Left ventricle myocardium superior (tissue), 1 donor: ENCODE data around the gene LYPD4. TPM values are rescaled to one million over a fixed set of nuclear protein-coding genes. Genes with fewer than 3 reads are reported as not detected.
A peak's percentile ranks its signal among the peaks of the same experiment; 100 is the strongest.

Experiments used
- ATAC-seq: fragments of 200-7000 bp; cut with Tn5 transposase; one replicate; pipeline ENCODE4 v1.9.1; 2020; ENCODE audit warnings: mild to moderate bottlenecking, moderate library complexity
- DNase-seq: peaks from one replicate; pipeline ENCODE4 v3.0.0-alpha.2; 2020
- intact Hi-C: fragments of 100-400 bp; cut with micrococcal nuclease; formaldehyde crosslinking; loops from one replicate; pipeline ENCODE4 v1.11.0; 2022
- total RNA-seq: library from RNA; stranded (reverse); fragmentation: NEBNext Ultra II Directional; extraction: Animal tissue kit (Norgen Biotek cat#: 25700); gene quantifications from one replicate; pipeline ENCODE4 v1.2.1, GENCODE V29; 2021
- donor health status: DM: no; HTN: yes; CAD: no; lungs with severe emphysema.

The LYPD4 gene
- total RNA-seq, 1 donor from 2014 or later = not detected

DNA sequence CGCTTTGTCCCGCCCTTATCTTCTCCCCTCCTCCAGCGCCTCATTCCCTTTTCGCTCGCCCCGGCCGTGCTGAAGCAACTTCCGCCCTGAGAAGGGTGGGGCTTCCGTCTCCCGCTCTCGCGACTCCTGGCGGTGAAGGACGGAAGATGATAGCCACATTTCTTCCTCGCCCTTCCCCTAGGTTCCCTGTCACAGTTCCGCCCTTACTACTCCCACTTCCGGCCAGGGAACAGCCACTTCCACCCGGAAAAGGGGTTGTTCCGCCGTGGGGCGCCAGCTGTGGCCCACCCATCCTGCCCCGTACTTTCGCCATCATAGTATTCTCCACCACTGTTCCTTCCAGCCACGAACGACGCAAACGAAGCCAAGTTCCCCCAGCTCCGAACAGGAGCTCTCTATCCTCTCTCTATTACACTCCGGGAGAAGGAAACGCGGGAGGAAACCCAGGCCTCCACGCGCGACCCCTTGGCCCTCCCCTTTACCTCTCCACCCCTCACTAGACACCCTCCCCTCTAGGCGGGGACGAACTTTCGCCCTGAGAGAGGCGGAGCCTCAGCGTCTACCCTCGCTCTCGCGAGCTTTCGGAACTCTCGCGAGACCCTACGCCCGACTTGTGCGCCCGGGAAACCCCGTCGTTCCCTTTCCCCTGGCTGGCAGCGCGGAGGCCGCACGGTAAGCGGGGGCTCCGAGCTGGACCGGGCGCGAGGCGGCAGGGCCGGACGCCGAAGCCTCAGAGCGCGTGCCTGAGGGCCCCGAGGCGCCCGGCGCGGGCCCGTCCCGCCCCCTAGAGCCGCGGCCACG, 15.3 kb upstream of the LYPD4 start, which contains the start of gene RPS19:
Gene RPS19, plus strand, starts transcription at position 638 of the 801 bp plus-strand sequence. CDS start 520 bp downstream, outside the sequence.
- intact Hi-C loops = no loop called here
- ATAC-seq (peak; percentile 95), DNase-seq (peak; percentile 99)

DNA sequence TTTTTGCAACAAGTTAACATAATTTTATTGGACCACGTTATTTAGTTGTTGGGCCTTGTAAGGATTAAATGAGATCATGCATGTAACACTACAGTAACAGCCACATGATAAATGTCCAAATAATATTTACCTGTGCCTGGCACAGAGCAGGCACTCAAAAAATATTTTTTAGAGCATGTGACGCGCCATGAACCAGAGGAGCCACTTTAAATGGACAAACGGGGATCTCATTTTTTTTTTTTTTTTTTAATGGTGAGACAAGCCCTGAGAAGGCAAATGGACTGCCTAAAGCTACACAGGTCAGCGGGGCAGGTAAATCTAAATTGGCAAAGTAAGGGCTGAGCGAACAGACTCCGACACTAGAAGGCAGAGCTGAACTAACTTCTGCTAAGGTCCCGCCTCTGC, 14.7 kb upstream of the LYPD4 start:
- intact Hi-C loops = no loop called here
- DNase-seq (no peak), ATAC-seq (no peak)

DNA sequence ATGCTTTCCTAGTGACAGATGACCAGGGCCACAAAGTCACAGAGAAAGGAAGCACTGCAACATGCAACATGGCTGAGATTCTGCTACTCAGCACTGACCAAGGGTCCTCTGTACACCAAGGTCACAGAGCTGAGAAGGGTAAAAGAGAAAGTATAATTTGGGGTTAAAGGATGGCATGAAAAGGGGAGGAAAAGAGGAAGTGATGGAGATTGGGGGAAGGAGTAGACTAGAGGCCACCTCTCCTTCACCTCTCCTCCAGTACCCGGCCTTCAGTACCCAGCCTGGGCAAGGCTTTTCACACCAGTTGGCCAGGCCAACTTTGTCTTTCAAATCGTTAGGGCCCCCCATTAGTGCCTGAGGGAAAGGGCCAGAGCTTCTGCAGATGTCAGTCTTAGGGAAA, 9.3 kb upstream of the LYPD4 start:
- no peak for ATAC-seq
- DNase-seq = no peak
- intact Hi-C loops = no loop called here

DNA sequence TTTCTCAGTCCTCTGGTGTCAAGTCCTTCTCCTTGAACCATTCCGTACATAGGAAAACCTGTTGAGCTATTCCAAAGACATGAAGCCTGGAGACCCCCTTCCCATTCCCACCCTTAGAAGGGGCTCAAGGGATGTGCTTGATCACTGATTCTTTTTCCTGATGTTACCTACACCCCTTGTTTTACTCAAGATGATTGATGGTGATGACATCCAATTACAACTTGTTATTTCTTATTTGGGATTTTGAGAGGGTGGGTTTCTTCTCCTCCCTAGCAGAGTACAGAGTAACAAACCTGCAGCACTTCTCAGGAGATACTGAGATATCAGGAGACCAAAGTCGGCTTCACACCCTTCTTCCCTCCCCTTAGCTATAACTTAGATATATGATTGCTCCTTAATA, 8.9 kb upstream of the LYPD4 start:
- intact Hi-C loops = no loop called here
- ATAC-seq (no peak), DNase-seq (no peak)

DNA sequence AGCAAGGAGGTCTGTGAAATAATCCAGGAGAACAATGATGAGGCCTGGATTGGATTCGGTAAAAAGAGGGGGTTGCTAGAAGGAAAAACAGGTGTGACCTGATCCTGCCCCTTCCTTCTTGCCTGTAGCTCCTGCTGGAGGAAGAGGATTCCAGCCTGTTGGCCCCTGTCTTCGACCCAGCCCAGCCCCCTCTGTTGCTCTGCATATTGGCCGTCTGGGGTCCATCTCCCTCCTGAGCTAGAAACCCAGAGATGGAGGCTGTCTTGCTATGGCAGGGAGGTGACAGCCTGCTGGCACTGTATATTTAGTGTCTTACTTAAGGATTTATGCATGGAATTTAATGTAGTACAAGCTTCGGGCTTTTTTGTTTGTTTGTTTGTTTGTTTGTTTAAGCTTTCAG, 7.0 kb upstream of the LYPD4 start:
- intact Hi-C loops = no loop called here
- no peak for DNase-seq
- no peak for ATAC-seq

DNA sequence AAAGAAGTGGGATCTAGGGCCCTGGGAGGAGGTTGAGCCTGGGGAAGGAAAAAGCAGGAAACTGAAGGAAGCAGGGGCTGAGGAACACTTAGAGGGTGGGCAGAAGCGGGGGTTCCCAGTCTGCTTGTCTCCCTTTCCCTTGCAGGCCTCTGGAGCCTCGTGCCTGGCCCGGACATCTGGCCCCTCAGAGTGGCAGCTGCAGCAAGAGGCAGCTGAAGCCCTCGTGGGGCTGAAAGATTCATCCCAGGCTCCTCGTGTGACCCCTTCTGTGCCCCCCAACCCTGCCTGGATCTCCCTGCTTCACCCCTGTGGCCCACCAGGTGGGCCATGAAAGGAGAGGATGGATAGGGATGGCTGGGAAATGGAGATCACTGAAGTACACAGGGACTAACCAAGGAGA, 5.9 kb upstream of the LYPD4 start:
- ATAC-seq = no peak
- DNase-seq = no peak
- intact Hi-C loops = no loop called here

DNA sequence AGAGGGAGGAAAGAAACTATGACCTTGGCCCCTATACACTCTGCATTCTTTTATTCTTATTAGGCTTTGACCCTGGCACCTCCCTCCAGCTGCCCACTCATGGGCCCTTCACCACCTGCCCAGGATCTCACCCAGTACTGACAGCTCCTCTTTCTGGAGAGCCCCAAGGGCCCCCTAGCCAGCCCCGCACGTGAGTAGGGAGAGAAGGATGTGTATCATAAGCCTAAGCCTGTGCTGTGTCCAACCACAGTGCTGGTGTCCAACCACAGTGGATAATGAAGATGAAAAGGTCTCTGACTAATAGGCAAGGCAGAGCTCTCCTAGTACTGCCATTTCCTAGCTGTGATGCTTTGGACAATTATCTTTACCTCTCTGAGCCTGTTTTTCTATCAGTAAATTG, 4.6 kb upstream of the LYPD4 start:
- DNase-seq (no peak), ATAC-seq (no peak)
- intact Hi-C loops = no loop called here

DNA sequence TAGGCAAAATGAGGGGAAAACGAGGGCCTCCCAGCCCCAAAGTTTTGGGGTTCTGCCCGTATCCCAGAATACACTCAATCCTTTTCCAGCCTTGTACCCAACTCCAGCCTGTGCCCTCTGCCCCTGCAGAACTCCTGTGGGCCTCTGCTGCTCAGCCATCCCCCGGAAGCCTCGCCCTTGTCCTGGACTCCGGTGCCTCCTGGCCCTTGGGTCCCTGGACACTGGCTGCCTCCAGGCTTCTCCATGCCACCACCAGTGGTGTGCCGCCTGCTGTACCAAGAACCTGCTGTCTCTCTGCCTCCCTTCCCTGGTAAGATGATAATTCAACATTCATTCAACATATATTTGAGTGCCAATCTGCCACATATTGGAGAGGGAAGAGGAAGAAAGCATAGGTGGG, 4.2 kb upstream of the LYPD4 start:
- intact Hi-C loops = no loop called here
- ATAC-seq = no peak
- DNase-seq = no peak

DNA sequence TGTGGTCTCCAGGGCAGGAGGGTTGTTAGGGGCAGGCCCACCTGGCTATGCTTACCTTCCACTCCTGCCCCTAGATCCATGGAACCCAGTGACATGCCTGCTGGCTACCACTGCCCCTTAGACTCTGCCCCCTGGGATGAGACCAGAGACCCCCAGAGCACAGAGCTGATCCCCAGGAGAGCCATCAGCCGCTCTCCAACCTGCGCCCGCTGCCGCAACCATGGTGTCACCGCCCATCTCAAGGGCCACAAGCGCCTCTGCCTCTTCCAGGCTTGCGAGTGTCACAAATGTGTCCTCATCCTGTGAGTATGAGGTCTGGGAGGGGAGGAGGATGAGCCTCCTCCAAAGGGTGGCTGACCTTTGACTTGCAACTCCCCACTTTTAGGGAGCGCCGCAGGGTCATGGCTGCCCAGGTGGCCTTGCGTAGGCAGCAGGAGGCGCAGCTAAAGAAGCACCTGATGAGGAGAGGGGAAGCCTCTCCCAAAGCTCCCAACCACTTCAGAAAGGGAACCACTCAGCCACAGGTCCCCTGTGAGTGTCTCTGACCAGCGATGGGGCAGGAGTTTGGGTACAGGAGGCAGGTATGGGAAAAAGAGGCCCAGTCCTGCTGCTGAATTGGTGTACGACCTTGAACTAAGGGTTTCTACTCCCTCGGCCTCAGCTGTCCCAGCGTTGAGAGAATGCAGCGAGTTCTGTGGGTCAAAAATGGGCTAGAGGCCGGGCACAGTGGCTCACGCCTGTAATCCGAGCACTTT, 3.0 kb upstream of the LYPD4 start:
- intact Hi-C loops = no loop called here
- ATAC-seq = no peak
- no peak for DNase-seq

DNA sequence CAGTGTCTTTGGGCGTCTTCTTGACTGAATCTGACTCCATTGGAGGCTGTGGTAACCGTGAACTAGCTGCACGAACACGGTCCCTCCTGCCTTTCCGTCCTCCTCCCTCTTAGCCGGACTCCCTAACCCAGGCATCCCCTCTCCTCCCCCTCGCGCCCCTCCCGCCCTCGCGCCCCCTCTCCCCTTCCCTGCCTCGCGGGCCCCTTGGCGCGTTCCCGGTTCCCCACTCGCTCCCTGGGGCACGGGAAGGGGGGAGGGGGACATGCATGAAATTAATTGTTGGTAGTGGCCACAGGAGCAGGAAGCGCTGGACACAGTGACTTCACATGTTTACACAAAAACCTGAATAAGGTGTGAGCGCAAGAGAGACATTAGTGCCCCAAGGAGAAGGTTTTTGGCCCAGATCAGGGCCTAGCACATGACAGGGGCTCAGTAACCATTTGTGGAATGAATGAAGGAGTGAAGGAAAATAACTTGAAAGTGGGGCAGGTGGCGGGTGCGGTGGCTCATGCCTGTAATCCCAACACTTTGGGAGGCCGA, 638 bp upstream of the LYPD4 start:
- intact Hi-C loops = no loop called here
- ATAC-seq (no peak), DNase-seq (no peak)

DNA sequence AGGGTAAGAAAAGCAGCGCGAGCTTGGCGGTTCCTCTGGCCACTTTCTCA, 343 bp upstream of the LYPD4 start, which contains the start of gene DMRTC2:
Gene DMRTC2, plus strand, starts transcription at position 42 of the 50 bp plus-strand sequence. CDS start 2,387 bp downstream, outside the sequence.
- no peak for DNase-seq
- intact Hi-C loops = no loop called here
- ATAC-seq = no peak

DNA sequence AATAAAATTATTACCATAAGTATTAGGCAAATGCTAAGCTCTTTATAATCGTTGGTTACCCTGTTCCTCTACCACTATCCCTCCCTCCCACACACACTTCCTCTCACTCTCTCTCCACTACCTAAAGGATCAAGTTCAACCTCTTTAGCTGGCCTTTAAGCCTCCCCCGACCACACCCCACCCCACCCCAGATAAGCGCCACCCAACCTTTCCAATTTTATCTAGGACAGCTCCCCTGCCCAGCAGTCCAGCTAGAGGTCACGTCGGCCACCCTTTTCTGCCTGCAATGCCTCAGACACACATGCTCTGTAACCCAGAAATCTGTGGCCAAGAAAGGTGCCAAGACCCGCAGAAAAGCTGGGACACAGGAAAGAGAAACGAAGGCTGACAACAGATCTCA, 1.1 kb downstream of the LYPD4 start:
- ATAC-seq (no peak), DNase-seq (no peak)
- intact Hi-C loops = no loop called here

DNA sequence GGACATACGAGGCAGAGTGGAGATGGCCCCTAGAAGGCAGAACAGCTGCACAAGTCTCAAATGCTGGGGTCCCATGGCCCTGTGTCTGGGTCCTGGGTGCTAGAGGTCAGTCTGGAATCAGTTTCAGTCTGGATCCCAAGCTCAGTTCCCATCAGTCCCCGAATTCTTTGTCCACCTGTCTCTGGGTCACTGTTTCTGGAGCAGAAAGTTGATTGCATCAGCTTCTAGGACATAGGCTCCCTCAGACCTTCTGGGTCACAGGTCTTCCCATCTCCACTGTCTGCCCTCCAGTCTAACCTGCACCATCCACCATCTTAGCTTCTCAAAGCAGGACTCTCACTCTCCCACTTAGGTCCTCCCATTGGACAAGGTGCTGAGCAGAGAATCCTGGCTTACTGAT, 5.3 kb downstream of the LYPD4 start:
- DNase-seq (no peak), ATAC-seq (no peak)
- intact Hi-C loops = no loop called here

DNA sequence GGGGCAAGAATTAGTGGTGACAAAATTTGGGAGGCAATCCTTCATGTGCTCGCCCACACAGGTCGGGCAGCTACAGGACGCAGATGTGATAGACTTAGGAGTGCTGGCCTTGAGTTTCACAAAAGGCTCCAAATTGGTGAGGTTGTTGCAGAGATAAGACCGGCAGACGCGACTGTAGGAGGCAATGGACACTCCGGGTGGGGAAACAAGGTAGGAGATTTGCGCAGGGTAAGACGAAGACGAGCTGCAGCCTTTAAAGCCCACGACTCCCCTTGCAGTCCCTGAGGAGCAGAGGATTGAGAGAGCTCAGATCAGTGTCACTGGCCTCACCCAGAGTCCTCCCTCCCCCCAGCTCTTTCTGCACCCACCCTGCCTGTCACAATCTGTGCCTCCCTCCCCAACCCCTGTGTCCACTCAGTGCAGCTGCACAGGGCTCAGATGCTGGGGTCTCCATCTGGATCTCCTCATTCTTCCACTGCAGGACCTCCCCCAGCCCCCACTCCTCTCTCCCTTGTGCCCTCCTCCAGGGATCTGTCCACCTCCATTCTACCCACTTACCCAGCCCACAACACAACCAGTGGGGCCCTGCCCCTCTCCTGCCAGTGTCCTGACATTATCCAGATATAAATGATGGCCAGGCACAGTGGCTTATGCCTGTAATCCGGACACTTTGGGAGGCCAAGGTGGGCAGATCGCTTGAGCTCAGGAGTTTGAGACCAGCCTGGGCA, 6.3 kb downstream of the LYPD4 start:
- ATAC-seq (no peak), DNase-seq (no peak)
- intact Hi-C loops = no loop called here

DNA sequence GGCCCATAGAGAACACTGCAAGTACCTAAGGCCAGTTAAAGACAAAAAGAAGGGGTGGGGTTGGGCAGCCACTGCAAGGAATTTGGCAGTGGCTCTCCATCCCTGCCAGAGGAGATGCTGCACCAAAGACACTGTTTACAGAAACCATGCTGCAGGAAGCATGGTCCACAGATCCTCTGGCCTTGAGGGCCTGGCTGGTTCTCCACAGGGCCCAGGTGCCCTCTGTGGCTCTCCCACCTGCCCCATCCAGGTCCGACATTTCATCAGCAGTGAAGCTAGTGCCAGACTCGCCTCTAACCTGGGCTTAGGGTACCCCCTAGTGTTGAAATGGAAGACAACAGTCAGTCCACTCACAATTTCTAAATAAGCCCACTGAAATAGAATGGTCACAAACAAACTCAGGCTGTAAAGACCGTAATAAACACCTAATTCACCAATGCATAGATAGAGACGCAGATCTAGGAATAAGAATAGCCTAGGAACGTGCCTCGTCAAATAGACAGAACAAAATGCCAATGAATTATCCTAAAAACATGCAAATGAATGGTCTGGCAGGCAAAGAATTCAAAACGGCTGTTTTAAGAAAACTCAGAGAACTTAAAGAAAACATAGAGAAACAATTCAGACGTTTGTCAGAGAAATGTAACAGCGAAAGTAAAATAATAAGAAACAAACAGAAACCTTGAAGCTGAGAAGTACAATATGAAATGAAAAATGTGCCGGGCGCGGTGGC, 23.3 kb downstream of the LYPD4 start:
- ATAC-seq (no peak), DNase-seq (no peak)
- intact Hi-C loops = no loop called here

DNA sequence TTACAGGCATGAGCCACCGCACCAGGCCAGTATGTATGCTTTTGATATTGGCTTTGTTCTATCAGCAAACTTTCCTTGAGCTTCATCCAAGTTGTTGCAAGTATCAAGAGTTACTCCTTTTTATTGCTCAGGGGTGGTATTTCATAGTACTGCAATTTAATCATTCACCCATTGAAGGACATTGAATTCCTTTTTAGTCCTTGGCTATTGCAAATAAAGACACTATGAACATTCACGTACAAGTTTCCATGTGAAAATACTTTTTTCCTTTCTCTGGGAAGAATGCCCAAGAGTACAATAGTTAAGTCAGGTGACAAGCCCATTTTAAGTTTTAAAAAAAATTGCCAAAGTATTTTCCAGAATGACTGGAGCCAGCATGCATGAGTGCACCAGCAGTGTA, 27.7 kb downstream of the LYPD4 start:
- intact Hi-C loops = no loop called here
- no peak for ATAC-seq

DNA sequence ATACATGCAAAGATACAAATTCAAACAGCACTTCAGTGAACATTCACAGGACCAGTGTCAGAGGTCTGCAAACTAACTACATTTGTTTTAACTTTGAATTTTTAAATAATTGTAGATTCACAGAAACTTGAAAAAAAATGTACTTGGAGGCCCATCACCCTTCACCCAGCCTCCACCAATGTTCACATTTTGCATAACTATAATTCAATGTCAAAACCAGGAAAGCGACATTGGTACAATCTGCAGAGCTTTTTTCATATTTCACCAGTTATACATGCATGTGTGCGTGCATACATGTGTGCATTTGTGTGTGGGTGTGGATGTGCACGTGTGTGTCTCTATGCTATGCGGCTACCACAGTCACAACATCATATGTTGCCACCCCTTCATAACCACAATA, 29.2 kb downstream of the LYPD4 start:
- intact Hi-C loops = no loop called here
- ATAC-seq (no peak), DNase-seq (no peak)

More for the DNA sequence above, 27.7 kb downstream of the LYPD4 start:
- DNase-seq = no peak

DNA sequence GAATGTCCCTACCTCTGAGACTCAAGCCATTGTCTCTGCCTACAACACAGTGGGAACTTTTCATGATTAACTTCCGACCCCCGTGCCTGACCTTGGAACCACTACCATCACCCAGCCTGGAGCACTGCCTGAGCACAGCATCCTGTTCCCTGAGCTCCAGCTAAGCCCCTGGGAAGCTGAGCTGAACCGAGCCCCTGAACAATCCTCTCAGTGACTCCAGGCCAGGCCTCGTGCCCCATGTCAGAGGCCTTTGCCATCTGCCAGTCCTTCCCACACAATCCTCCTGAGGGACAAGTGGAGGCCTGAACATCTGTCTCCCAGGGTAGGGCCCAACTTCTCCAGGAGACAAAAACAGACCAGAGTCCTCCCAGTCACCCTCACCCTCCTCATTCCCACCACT, 30.6 kb downstream of the LYPD4 start:
- no peak for DNase-seq
- intact Hi-C loops = no loop called here

DNA sequence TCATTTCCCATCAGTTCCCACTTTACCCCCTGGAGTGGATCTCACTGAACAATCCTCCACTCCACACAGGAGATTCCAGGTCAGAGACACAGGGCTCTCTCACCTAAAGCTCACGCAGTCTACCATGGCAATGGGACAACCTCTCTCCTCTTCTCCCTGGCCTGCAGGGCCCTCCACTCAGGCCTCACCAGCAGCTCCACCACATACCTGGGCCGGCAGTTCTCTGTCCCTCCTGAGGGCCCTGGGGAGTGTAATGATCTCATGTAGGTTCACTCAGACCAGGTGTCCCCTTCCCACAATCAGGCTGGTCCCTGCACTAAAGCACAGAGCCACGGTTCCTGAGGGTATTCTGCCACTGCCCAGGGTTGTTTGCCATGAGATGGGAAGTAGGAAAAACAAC, 32.5 kb downstream of the LYPD4 start:
- no peak for ATAC-seq
- no peak for DNase-seq
- intact Hi-C loops = no loop called here

More for the DNA sequence above, 30.6 kb downstream of the LYPD4 start:
- ATAC-seq = no peak

DNA sequence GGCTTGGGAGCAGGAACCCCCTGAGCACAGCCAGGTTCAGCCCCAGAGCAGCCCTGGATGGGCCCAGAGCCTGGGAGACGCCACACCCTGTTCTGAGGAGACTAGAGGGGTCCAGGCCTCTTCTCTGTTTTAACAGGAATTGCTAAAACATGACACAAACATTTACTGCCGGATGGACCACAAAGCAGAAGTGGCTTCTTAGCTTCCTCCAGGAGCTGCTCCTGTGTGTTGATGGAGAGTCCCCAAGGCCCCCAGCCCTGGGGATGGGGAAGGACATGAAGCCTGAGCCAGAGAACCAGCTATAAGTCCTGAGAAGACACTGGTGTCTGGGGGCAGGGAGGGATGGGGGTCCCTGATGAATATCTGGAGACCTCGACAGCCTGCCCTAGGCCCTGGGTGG, 33.4 kb downstream of the LYPD4 start:
- ATAC-seq = peak; percentile 60
- intact Hi-C loops = no loop called here
- DNase-seq = no peak
